Measurements from ENCODE around the gene HDLBP. TPM values are rescaled to one million over a fixed set of nuclear protein-coding genes. Genes with fewer than 3 reads are reported as not detected.

Gene HDLBP
- total RNA-seq, 1 donor from 2014 or later = 922 TPM

DNA sequence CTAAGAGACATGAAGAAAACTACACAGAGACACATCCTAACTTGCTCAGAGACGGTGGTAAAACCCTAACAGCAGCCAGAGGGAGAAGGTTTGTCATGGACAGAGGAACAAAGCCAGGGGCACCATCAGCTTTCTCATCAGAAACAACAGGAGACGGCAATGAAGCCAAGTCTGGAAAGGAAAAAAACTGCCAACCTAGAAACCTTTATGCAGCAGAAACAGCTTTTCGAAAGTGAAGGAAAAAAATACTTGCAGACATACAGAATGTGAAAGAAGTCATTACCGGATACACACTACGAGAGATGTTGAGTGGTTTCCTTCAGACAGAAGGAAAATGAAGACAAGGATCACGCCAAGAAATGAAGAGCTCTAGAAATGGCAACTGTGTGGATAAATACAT lies 71.1 kb downstream of the HDLBP start:
- TF ChIP-seq EZH2 (IDR thresholded peaks at IDR 0.05; ENCODE audit: insufficient read depth, low read length) = no peak
- TF ChIP-seq, protein P1, sequence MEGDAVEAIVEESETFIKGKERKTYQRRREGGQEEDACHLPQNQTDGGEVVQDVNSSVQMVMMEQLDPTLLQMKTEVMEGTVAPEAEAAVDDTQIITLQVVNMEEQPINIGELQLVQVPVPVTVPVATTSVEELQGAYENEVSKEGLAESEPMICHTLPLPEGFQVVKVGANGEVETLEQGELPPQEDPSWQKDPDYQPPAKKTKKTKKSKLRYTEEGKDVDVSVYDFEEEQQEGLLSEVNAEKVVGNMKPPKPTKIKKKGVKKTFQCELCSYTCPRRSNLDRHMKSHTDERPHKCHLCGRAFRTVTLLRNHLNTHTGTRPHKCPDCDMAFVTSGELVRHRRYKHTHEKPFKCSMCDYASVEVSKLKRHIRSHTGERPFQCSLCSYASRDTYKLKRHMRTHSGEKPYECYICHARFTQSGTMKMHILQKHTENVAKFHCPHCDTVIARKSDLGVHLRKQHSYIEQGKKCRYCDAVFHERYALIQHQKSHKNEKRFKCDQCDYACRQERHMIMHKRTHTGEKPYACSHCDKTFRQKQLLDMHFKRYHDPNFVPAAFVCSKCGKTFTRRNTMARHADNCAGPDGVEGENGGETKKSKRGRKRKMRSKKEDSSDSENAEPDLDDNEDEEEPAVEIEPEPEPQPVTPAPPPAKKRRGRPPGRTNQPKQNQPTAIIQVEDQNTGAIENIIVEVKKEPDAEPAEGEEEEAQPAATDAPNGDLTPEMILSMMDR (IDR thresholded peaks at IDR 0.05; ENCODE audit: insufficient read depth, low read depth, low read length) = no peak
- Histone ChIP-seq H4K20me1 (ENCODE audit: insufficient read depth, low read length) (peaks cover 100% of the 10 kb centered on the region), H3K27me3 (ENCODE audit: insufficient read depth, low read length) (no peaks in the 10 kb centered on the region), H3K4me2 (ENCODE audit: low read length) (no peak overlapping the region), H2AFZ (ENCODE audit: low read depth, low read length) (no peak overlapping the region), H3K4me1 (ENCODE audit: insufficient read depth, low read length) (no peaks in the 10 kb centered on the region), H3K9me3 (ENCODE audit: insufficient read depth, low read depth, low read length) (no peaks in the 10 kb centered on the region), H3K9ac (ENCODE audit: low read length) (no peak overlapping the region), H3K79me2 (ENCODE audit: insufficient read depth, low read length) (peaks cover 79% of the 10 kb centered on the region), H3K4me3 (ENCODE audit: insufficient read depth, low read depth, low read length) (no peak overlapping the region), H3K36me3 (ENCODE audit: insufficient read depth, low read length) (peaks cover 95% of the 10 kb centered on the region), H3K27ac (ENCODE audit: low read depth, low read length) (no peak overlapping the region)
- no peak for FAIRE-seq
- H3K36me3 Mint-ChIP-seq (ENCODE audit: low read depth, unreplicated experiment) = peaks cover 49% of the 10 kb centered on the region
- no peaks in the 10 kb centered on the region for H3K9me3 Mint-ChIP-seq (ENCODE audit: unreplicated experiment)
- DNase-seq (ENCODE audit: low read depth) = no peak
- peak overlapping the region; percentile 59 for H3K27ac Mint-ChIP-seq (ENCODE audit: unreplicated experiment)
- H3K4me1 Mint-ChIP-seq (ENCODE audit: low read depth, unreplicated experiment) = no peaks in the 10 kb centered on the region
- H3K27me3 Mint-ChIP-seq (ENCODE audit: low read depth, unreplicated experiment) = no peaks in the 10 kb centered on the region
- no peak overlapping the region for H3K4me3 Mint-ChIP-seq (ENCODE audit: unreplicated experiment)

DNA sequence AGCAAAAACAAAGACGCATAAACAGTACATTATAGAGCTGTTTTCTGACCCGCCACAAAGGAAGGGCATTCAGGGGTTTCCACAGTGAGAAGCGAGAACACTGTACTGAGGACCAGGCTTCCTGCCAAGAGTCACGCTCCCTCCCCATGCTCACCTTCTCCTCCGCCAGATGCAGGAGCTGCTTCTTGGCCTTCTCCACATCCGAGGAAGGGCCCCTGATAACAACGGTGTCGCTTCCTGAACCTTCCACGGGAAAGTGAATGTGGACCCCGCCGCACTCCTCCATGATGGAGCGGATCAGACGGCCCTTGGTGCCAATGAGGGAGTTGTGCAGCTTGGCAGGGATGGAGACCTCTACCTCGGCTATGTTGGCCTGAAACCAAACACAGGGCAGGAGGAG lies 73.2 kb downstream of the HDLBP start:
- Histone ChIP-seq H3K9ac (ENCODE audit: low read length) (no peak overlapping the region), H3K4me3 (ENCODE audit: insufficient read depth, low read depth, low read length) (no peak overlapping the region), H3K27ac (ENCODE audit: low read depth, low read length) (no peak overlapping the region), H4K20me1 (ENCODE audit: insufficient read depth, low read length) (peaks cover 100% of the 10 kb centered on the region), H3K27me3 (ENCODE audit: insufficient read depth, low read length) (no peaks in the 10 kb centered on the region), H2AFZ (ENCODE audit: low read depth, low read length) (no peak overlapping the region), H3K9me3 (ENCODE audit: insufficient read depth, low read depth, low read length) (no peaks in the 10 kb centered on the region), H3K36me3 (ENCODE audit: insufficient read depth, low read length) (peaks cover 93% of the 10 kb centered on the region), H3K79me2 (ENCODE audit: insufficient read depth, low read length) (peaks cover 75% of the 10 kb centered on the region), H3K4me2 (ENCODE audit: low read length) (no peak overlapping the region), H3K4me1 (ENCODE audit: insufficient read depth, low read length) (no peaks in the 10 kb centered on the region)
- Mint-ChIP-seq H3K4me1 (ENCODE audit: low read depth, unreplicated experiment) (peaks cover 2% of the 10 kb centered on the region), H3K27me3 (ENCODE audit: low read depth, unreplicated experiment) (no peaks in the 10 kb centered on the region), H3K27ac (ENCODE audit: unreplicated experiment) (no peak overlapping the region), H3K36me3 (ENCODE audit: low read depth, unreplicated experiment) (peaks cover 39% of the 10 kb centered on the region), H3K9me3 (ENCODE audit: unreplicated experiment) (no peaks in the 10 kb centered on the region), H3K4me3 (ENCODE audit: unreplicated experiment) (no peak overlapping the region)
- TF ChIP-seq EZH2 (IDR thresholded peaks at IDR 0.05; ENCODE audit: insufficient read depth, low read length) = no peak
- TF ChIP-seq, protein P1 (IDR thresholded peaks at IDR 0.05; ENCODE audit: insufficient read depth, low read depth, low read length) = no peak
- no peak for DNase-seq (ENCODE audit: low read depth)
- FAIRE-seq = no peak

DNA sequence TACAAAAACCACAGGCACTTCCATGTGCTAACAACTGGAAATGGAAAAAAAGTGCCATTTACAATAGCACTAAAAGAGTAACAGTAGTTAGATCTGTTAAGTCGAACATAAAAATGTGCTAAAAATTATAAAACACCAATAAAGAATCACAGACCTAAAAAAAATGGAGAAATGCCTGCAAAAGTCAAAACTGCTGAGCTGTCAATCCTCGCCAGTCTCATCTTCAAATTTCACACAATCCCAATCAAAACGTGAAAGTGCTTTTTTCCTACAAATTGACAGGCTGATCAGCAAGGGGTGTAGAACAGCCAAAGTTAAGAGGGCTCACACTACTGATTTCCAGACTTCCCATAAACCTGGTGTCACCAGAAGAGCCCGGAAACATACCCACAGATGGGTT lies 73.8 kb downstream of the HDLBP start:
- H3K4me3 Mint-ChIP-seq (ENCODE audit: unreplicated experiment) = no peak overlapping the region
- TF ChIP-seq EZH2 (IDR thresholded peaks at IDR 0.05; ENCODE audit: insufficient read depth, low read length) = no peak
- TF ChIP-seq, protein P1 (IDR thresholded peaks at IDR 0.05; ENCODE audit: insufficient read depth, low read depth, low read length) = no peak
- H3K36me3 Mint-ChIP-seq (ENCODE audit: low read depth, unreplicated experiment) = peaks cover 36% of the 10 kb centered on the region
- Histone ChIP-seq H3K9ac (ENCODE audit: low read length) (no peak overlapping the region), H3K4me3 (ENCODE audit: insufficient read depth, low read depth, low read length) (no peak overlapping the region), H3K27me3 (ENCODE audit: insufficient read depth, low read length) (no peaks in the 10 kb centered on the region), H3K9me3 (ENCODE audit: insufficient read depth, low read depth, low read length) (no peaks in the 10 kb centered on the region), H3K36me3 (ENCODE audit: insufficient read depth, low read length) (peaks cover 91% of the 10 kb centered on the region), H3K4me1 (ENCODE audit: insufficient read depth, low read length) (no peaks in the 10 kb centered on the region), H3K27ac (ENCODE audit: low read depth, low read length) (no peak overlapping the region), H2AFZ (ENCODE audit: low read depth, low read length) (no peak overlapping the region), H4K20me1 (ENCODE audit: insufficient read depth, low read length) (peaks cover 100% of the 10 kb centered on the region), H3K4me2 (ENCODE audit: low read length) (no peak overlapping the region), H3K79me2 (ENCODE audit: insufficient read depth, low read length) (peaks cover 77% of the 10 kb centered on the region)
- FAIRE-seq = no peak
- peaks cover 2% of the 10 kb centered on the region for H3K4me1 Mint-ChIP-seq (ENCODE audit: low read depth, unreplicated experiment)
- no peaks in the 10 kb centered on the region for H3K9me3 Mint-ChIP-seq (ENCODE audit: unreplicated experiment)
- DNase-seq (ENCODE audit: low read depth) = no peak
- H3K27ac Mint-ChIP-seq (ENCODE audit: unreplicated experiment) = no peak overlapping the region
- H3K27me3 Mint-ChIP-seq (ENCODE audit: low read depth, unreplicated experiment) = no peaks in the 10 kb centered on the region

All from astrocyte (in vitro differentiated cells and primary cell).